Measurements from ENCODE around the gene AP3S1. TPM values are rescaled to one million over a fixed set of nuclear protein-coding genes. Genes with fewer than 3 reads are reported as not detected.

AP3S1 gene
- total RNA-seq, 4 donors from 2014 or later: 69.5 to 175 (median 109) TPM

- no peak for TF ChIP-seq CTCF (IDR thresholded peaks at IDR 0.05; ENCODE audit: low read depth)
These were observed 34.6 kb upstream of the AP3S1 start for GRCh38 chr5:115806986-115807653.

GRCh38 chr5:115807654-115808052, 34.1 kb upstream of the AP3S1 start:
- no peak for TF ChIP-seq CTCF (IDR thresholded peaks at IDR 0.05; ENCODE audit: low read depth)

GRCh38 chr5:115809946-115810345, 31.8 kb upstream of the AP3S1 start:
- no peak for TF ChIP-seq CTCF (IDR thresholded peaks at IDR 0.05; ENCODE audit: low read depth)

GRCh38 chr5:115810761-115811160, 31.0 kb upstream of the AP3S1 start:
- no peak for TF ChIP-seq CTCF (IDR thresholded peaks at IDR 0.05; ENCODE audit: low read depth)

GRCh38 chr5:115811406-115811805, 30.3 kb upstream of the AP3S1 start:
- TF ChIP-seq CTCF (IDR thresholded peaks at IDR 0.05; ENCODE audit: low read depth): no peak

- TF ChIP-seq CTCF (IDR thresholded peaks at IDR 0.05; ENCODE audit: low read depth): no peak
These were observed 29.4 kb upstream of the AP3S1 start for GRCh38 chr5:115812372-115812771.

GRCh38 chr5:115813719-115814118, 28.0 kb upstream of the AP3S1 start:
- TF ChIP-seq CTCF (IDR thresholded peaks at IDR 0.05; ENCODE audit: low read depth): no peak

Measured in subcutaneous adipose tissue (tissue), 4 donors.